GM19372 (cell line): ENCODE results near the gene PTPN20.

ENCODE experiments used
- ATAC-seq: cut with Tn5 transposase; IDR thresholded peaks from one replicate; pipeline ENCODE4 v1.9.1; 2021; ENCODE audit warnings: mild to moderate bottlenecking, low read depth, moderate library complexity; ENCODE audit not compliant: unreplicated experiment

PTPN20 gene

DNA sequence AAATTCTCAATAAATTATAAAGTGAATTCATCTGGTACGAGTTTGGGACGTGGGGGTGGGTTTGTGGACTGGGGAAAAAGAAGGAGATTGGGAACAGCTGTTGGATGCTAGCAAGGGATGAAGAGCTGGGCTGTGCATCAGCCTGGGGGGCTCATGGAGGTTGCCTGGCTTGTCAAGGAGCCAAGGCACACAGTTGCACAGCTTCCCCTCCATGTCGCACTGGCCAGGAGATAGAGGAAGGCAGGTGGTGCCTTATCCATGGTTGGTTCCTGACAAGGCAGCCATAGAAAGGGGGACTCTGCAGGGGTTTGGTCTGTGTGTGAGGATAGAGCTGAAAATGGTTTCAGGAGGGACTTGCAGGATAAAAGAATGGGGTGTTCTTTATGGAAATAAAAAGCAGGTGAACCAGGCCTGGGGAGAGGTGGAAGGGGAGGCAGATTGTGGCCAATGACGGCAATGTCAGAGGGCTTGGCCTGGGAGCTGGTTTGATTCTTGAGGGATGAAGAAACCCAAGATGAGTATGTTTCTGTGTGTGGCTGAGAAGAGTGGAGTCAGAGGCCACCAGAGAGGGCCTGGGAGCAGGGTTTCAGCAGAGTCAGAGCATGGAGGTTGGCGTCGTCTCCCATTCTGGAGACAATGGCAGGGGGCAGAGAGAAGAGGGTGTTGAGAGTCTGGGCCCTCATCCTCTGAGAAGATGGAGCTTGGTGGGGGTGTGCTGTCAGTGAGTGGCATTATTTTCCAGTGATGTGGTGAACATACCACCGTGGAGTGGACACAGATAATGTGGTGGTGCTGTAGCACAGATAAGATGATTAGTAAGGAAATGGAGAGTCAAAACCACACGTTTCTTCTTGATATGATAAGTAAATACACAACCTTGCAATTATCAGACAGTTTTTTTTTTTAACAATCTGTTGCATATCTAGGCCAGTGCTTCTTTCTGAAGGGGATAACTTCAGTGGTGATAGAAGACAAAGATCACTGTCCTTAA lies 108.2 kb downstream of the PTPN20 start:
- no peak for ATAC-seq

DNA sequence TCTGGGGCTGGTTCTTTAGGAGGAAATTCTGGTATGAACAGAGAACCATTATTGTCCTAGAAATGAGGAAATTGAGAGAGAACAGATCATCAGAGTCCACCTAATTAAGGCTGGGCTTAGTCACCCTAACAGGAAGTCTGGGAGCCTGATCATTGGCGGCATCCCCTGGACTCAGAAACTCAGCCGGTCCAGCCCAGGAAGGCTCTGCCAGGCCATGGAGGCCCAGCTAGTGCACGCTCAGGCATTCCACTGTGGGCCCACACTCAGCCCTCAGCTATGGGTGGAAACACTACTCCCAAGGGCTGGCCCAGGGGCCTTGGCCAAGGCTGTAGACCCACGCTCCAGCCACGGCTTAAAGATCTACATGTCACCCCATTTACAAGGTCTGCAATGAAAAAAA lies 109.2 kb downstream of the PTPN20 start:
- ATAC-seq = no peak

DNA sequence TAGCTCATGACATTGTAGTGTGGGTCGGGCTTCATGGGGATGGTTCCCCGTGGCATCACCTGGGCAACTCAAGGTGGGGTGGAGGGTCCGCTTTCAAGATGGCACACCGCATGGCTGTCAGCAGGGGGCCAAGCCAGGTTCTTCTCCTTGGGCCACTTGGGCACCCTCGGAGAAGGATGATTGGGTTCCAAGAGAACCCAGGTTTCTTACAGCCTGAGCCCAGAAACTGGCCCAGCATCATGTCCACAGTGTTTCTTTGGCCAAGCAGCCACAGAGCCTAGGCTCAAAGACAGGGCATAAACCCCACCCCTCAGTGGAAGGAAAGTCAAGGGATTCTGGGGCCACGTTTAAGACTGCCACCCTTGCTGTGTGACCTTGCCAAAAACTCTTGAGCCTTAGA lies 110.6 kb downstream of the PTPN20 start:
- ATAC-seq = no peak

DNA sequence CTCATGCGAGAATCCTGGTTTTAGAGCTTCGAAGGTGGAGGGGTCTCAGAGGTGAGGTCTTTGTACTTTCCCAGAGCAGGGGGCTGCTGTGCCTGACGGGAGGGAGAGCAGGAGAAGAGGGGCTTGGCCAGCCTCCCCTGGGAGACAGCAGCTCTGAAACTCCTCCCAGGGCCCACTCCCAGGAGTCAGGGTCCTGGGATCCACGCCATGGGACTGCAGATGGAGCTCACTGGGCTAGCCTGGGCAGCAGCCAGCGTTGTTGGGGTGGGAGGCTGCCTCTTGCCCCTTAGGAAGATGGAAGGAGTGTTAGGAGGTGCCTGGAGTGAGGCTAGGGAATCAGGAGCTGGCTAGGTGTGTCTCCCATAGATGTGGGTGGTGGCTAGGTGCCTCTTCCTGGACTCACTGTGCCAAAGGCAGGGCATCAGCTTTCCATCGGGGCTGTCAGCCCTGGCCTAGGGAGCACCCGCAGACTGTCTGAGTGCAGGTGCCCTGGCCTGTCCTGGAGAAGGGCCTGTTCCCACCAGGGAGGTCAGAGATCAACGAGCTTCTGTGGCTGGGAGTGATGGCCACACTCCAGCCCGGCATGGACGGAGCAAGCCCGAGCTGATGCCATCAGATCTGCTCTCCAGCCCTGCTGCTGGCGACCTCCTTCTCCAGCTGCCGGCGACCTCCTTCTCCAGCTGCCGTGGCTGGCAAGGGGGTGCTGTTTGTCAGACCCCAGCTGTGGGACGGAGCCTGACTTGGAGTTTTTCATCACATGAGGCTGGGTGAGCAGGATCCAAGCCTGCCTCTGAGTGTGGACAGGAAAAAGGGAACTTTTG lies 111.3 kb downstream of the PTPN20 start:
- ATAC-seq = no peak

DNA sequence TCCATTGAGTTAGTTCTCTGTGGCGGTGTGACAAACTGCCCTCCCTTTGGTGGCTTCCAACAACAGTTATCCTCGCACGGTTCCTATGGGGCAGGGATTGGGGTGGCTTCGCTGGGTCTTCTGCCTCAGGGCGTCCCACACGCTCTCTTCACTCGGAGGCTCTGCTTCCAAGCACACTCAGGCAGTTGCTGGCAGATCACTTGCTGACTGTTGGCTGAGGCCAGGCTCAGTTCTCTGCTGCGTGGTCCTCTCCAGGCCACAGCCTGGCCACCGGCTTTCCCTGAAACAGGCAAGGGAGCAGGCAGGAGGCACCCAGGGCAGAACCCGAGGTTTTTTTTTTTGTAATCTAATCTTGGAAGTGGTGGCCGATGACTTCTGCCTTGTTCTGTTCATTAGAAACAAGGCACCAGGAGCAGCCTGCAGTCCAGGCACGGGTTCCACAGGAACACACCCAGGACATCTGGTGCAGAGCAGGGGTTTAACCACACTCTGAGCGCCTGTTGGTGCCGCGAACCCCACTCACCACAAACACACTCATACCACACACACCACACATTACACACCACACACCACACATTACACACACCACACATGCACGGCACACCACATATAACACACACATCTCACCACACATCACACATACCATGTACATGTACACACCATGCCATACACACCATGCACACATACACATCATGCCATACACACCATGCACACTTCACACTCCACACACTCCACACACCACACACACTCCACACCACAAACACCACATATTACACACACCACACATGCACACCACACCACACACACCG lies 112.2 kb downstream of the PTPN20 start:
- ATAC-seq = no peak

DNA sequence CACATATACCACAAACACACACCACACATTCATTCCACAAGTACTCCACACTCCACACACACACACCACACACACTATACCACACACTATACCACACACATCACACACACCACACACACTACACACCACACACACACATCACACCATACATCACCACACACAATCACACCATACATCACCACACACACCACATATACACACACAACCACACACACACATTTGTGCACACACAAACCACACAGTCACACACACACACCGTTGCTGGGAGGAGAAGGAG lies 112.8 kb downstream of the PTPN20 start:
- no peak for ATAC-seq

DNA sequence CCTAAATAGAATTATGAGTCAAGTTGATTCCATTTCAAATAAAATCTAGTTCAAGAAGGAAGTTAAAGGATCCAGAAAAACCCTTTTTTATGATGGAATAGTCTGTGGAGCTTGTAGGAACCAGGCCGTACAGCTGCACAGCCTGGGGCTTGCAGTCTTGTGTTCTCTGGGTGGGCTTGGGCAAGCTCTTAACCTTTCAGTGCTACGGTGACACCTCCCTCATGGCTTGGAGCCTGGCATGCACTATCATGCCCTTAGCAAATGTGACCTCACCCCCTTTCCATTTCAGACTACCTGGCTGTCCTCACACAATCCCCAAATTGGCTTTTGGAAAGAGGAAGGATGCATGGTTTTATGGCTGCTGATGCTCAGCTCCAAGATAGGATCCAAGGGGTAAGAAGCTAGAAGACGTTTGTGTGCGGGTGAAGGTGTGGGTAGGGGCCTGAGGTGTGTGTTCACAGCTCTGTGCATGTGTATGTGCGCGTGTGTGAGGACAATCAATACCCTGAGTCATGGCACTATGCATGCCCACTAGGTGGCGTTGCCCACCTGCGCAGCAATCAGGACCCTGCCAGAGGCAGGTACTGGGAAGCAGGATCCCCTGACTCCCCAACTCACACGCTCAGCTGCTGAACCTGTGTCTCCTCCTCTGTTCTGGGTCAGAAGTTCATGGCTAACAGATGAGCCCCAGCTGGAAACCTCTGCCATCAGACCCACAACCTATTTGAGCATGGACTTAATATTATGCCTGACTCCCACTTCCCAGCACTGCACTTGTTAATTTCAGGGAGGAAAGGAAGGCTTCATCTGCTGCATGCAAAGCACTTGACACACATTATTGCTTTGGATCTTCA lies 113.4 kb downstream of the PTPN20 start:
- peak; percentile 76 for ATAC-seq

DNA sequence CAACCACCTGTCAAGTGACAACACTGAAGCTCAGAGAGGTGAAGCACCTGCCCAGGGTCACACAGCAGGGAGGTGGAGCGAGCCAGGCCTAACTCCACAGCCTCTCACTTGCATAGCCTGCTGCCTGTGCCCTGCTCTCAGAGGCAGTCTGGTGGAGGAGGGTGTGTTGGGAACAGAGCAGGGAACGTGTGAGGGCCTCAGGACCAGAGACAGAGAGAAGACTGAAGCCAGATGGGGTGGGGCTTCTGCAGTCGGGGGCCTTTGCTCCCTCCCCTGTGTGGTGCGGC lies 114.0 kb downstream of the PTPN20 start:
- ATAC-seq = no peak

DNA sequence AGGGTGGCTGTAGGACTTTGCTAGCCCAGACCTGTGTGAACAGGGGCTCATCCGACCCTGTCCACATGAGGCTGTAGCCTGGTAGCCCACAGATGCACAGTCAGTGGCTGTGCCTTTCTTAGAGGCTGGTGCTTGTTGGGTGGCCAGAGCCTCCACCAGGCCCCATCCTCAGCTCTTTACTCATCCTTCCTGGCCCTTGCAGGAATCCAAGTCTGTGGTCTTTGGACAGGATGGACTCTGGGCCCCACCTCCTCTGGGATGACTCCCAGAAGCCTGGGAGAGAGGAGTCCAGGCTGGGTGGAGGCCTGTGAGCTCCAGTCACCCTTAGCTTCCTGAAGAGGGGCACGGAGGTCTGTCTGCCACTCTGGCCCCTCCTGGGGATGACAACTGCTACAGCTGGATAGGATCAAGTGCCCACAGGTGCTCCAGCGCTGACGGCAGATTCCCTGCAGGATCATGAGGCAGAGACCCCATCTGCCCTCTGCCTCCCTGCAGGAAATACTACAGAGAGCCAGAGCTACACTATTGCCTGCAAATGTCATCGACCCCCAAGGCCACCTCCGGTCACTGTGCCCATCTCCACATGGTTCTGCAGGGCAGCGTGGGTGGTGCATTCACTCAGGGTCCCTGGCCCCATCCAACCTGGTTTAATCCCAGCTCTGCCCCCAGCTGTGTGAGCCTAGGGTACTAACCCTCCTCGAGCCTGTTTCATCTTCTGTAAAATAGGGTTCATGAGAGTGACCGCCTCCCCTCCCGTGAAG lies 114.5 kb downstream of the PTPN20 start:
- ATAC-seq = no peak

DNA sequence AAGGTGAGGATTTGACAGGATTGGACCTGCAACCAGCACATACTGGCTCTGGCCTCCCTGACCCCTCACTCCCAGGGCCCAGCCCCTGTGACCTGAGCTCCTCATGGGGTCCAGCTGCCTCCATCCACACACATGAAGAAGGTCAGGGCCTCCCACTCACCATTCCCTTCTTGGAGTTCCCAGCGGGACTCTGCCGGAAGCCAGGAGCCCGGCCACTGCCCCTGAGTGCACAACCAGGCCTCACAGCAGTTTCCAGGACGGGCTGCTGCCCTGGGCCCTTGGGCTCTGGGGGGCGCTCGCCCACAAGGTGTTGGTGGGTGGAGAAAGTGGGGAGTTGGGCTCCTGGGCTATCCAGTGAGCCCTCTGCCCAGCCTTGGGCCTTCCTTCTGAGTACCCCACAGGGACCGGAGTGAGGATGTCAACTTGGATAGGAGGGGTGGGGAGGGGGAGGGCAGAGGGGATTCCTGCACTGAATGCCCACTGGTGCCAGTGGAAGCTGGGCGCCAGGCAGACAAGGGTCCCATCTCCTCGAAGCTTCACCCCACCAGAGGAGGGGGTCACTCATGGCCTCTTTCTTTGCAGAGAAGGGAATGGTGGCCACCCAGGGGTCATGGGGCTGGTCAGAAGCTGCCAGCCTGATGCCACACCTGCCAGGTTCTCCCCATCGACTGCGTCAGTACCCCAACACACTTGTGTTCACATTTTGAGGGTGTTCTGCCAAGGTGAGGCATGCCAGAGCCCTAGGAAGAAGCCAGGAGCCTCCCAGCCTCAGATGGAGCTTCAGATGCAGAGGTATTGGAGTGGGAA lies 115.3 kb downstream of the PTPN20 start:
- ATAC-seq = no peak

DNA sequence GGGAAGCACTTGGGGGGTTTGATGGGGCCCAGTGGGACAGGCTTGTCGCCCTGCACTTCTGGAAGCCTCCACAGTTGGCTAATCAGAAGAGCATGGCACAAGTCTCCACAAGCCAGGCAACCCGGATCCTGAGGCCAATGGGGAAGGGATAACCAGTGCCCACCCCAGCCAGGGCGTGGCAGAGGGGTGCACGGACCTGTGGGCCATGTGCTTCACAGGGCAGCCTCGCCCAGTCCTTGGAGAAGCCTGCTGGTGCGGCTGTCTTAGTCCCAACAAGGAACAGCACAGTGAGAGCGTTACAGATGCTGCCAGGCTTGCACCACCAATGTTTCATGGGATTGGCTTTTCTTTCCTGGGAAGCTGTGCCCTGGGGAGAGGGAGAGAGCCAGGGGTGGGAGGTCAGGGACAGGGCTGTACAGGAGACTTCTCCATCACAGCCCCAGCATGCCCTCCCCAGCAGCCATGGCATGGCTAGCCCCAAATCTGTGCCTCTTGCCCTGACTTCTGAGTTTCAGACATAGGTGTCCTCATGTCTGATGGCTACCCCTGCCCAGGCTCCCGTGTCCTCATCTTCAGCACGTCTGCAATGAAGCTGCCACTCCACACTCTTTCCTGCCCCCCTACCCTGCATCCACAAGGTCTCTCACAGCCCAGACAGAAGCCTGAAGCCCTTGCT lies 116.0 kb downstream of the PTPN20 start:
- no peak for ATAC-seq

DNA sequence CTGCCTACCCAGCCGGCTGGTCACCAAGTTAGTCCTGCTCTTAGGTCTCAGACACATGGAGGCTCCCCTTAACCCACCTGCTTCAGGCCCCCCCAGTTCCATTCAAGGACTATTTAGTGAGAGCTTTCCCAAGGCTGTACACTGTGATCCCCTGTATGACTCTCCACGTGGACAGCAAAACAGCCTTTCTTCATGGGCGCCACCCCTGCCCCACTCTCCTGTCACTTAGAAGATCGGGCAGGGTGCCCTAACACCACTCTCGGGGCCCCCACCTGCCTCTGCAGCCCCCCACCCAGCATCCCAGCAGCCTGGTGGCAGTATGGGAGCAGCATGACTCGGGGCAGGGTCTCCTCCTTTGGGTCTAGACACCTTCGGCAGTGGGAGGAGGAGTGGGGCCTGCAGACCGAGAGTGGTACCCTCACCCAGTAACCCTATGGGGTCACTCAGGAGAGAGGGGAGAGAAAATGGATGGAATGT lies 116.6 kb downstream of the PTPN20 start:
- ATAC-seq = no peak

DNA sequence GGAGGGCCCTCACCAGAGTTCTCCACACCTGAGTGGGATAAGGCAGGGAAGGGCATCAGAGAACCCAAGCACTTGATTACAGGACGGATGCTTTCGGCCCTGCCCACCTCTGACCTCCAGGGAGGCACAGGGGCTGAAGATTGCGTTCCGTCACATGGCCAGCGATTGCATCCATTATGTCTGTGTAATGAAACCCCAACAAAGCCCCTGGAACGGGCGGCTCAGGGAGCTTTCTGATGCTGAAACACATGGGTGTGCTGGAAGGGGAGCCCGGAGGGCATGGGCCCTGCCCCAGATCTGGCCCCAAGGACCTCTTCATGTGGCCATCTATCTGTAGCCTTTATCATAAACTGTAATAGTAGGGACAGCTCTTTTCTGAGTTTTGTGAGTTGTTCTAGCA lies 117.2 kb downstream of the PTPN20 start:
- no peak for ATAC-seq

DNA sequence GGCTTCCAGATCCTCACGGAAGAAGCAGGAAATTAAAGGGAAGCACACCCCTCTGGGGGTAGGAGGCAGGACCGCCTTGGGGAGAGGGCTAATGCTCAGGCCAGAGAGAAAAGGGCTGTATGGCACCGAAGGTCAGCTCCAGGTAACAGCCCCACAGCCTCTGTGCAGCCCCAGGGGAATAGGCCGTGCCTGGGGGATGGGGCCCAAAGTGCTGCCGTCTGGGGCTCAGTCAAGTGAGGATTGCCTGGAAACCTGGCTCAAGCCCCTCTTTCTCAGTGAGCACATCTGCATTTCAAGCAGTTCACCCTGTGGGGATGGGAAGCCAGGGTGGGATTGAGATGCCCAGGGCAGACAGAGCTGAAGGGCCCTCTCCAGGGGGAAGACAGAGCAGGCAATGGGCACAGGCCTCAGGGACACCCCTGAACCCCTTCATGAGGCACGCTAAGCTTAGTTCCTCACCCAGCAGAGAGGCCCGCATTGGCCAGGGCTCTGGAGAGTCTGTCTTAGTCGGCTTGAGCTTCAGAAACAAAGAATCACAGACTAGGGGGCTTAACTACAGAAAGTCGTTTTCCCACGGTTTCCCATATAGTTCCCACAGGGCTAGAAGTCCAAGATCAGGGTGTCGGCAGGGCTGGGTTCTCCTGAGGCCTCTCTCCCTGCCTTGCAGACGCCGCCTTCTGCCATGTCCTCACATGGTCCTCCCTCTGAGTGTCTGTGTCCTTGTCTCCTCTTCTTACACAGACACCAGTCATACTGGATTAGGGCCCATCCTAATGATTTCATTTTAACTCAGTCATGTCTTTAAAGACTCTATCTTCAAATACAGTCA lies 118.2 kb downstream of the PTPN20 start:
- no peak for ATAC-seq

DNA sequence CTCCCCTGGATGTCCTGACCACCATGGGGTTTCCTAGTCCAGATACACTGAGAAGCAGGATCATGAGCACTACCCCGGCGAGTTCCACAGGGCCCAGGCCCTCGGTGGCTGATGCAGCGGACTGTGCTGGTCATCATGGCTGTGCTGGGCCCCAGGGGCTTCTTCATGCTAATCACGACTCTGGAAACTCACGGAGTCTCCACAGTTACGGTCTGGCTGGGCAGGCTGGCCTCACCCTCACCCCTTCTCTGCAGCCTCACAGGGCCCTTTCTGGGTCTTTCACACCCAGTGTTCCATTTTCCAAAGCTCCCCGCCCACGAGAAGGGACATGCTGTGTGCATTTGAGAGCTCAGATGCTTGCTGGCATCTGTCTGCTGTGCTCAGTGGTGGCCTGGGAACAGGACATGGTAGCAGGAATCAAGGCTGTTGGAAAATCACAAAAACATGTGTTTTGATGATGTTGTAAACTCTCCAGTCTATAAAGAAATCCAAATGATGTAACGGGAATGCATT lies 119.0 kb downstream of the PTPN20 start:
- no peak for ATAC-seq

DNA sequence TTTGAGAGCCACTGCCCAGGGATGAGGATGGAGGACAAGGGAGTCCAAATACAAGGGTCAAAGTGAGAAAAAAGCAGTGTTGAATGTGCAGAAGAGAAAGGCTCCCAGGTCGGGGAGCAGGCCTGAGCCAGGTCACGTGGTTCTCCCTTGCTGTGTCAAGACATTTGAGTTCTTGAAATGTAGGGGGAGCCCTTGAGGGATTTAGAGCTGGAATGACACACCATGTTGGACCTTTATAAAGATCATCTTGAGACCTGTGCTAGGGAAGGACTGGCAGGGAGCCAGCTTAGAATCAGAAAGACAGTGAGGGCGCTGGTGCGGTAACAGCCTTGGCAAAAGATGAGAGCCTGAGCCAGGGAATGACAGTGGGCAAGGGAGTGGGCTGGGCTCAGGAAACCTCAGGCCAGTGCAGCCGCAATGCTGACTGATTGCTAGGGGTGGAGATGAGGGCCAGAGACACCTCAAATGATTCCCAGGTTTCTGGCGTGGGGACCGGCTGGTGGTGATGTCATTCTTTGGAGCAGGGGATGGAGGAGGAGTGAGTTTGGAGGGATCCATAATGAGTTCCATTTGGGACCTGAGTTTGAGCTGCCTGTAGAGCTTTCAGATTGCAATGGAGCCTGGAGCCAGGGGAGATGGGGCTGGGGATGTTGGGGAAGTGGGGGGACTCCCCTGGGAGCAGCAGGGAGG lies 120.1 kb downstream of the PTPN20 start:
- no peak for ATAC-seq
